Activated CD4-positive, alpha-beta memory T cell treated with anti-CD3 and anti-CD28 coated beads, Interleukin-2, amount 10 ng/mL, durations not matched to agents 7 days and 5 days (primary cell): ENCODE data around the gene COX7A2L. TPM values are rescaled to one million over a fixed set of nuclear protein-coding genes. Genes with fewer than 3 reads are reported as not detected.

Experiments
- CTCF ChIA-PET: fragments of 350-600 bp; sonication (Branson Sonifier 250); formaldehyde crosslinking; loops from one replicate; lab custom pipeline; 2021; ENCODE audit warnings: antibody characterized with exemption, inconsistent platforms; lab: Charles Lee
- POLR2A ChIA-PET: fragments of 350-600 bp; sonication (Branson Sonifier 250); formaldehyde crosslinking; loops from one replicate; lab custom pipeline; 2021; ENCODE audit warnings: antibody characterized with exemption; lab: Charles Lee
- DNase-seq: peaks from one replicate; pipeline ENCODE4 v3.0.0-alpha.2; 2020
- H3K27ac Mint-ChIP-seq: one replicate; pipeline ENCODE4 v1.8.0; 2021; ENCODE audit warnings: mild to moderate bottlenecking, mixed read lengths
- H3K27me3 Mint-ChIP-seq: one replicate; pipeline ENCODE4 v1.8.0; 2021; ENCODE audit warnings: mixed read lengths
- H3K36me3 Mint-ChIP-seq: one replicate; pipeline ENCODE4 v1.8.0; 2021; ENCODE audit warnings: low read depth, mixed read lengths
- H3K4me1 Mint-ChIP-seq: one replicate; pipeline ENCODE4 v1.8.0; 2021; ENCODE audit warnings: mixed read lengths
- H3K4me3 Mint-ChIP-seq: one replicate; pipeline ENCODE4 v1.8.0; 2021; ENCODE audit warnings: mild to moderate bottlenecking, mixed read lengths
- H3K9me3 Mint-ChIP-seq: one replicate; pipeline ENCODE4 v1.8.0; 2021; ENCODE audit warnings: mixed read lengths
- total RNA-seq, 2 experiments: library from RNA; stranded (reverse); gene quantifications; one replicate each; pipeline ENCODE4 v1.2.3, GENCODE V29; 2021

The COX7A2L gene
- total RNA-seq, 2 experiments from 2014 or later = 102 TPM

DNA sequence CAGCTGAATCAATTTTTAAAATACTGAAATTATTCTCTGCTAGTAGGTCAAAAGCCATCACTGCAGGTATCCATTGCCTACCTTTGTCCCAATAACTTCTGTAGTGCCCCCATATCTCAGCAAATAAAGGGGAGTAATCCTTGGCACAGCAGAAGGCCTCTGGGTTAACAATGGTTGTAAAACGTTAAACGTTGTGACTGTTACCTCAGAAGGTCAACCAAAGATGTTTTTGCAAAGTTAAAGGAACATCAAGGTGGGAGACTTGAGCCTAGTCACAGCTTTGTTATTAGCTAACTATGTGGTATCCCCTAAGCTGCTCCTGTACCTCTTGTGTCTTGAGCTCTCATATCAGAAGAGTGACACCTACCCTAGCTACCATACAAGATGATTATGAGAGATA, 60.5 kb downstream of the COX7A2L start:
- peaks cover 78% of the 10 kb centered on the region for H3K36me3 Mint-ChIP-seq
- H3K4me3 Mint-ChIP-seq = no peak overlapping the region
- POLR2A ChIA-PET = interaction anchor here (0.9 to 1.1 kb wide), 4 partner anchors 9 to 164 kb away, joined by 3 read pairs; no protein-coding TSS in a partner anchor
- no peak for DNase-seq
- no peaks in the 10 kb centered on the region for H3K27me3 Mint-ChIP-seq
- H3K4me1 Mint-ChIP-seq = peaks cover 48% of the 10 kb centered on the region
- H3K27ac Mint-ChIP-seq = no peak overlapping the region
- CTCF ChIA-PET = interaction anchor here (1.0 to 1.7 kb wide), 2 partner anchors 85 to 204 kb away, joined by 4 to 5 read pairs; no protein-coding TSS in a partner anchor
- no peaks in the 10 kb centered on the region for H3K9me3 Mint-ChIP-seq

Other genes starting within 250 kb of the COX7A2L start
- 100 to 1,000 TPM; 130 to 133 TPM for gene EML4, start 191.9 kb downstream of the COX7A2L start, total RNA-seq
- not detected for gene KCNG3, start 132.8 kb upstream of the COX7A2L start, total RNA-seq
- gene MTA3, start 207.4 kb upstream of the COX7A2L start, total RNA-seq = 10 to 100 TPM; 20.9 to 21.5 TPM